HepG2 (cell line): Measurements from ENCODE around the gene SLC22A23. TPM values are rescaled to one million over a fixed set of nuclear protein-coding genes. Genes with fewer than 3 reads are reported as not detected.

Experiments
- FOSL2 ChIP-seq: sonication (generic); formaldehyde crosslinking; IDR thresholded peaks from 2 replicates; pipeline ENCODE4 v1.4.0; 2020; ENCODE audit warnings: missing genetic modification reagents
- GABPA ChIP-seq, 2 experiments: IDR thresholded peaks; 2 replicates each; pipeline ENCODE4 v1.6.1; 2011 to 2016; ENCODE audit warnings: low read depth in 2 of 2, low read length in 1 of 2, missing biosample characterization in 1 of 2, missing genetic modification characterization in 1 of 2
- MATR3 ChIP-seq: sonication (generic); formaldehyde crosslinking; IDR thresholded peaks from 2 replicates; pipeline ENCODE4 v1.4.0; 2020; ENCODE audit warnings: missing genetic modification reagents
- POGZ ChIP-seq: sonication (generic); formaldehyde crosslinking; IDR thresholded peaks from 2 replicates; pipeline ENCODE4 v1.4.0; 2020; ENCODE audit warnings: mild to moderate bottlenecking, missing genetic modification reagents
- RARA ChIP-seq: IDR thresholded peaks from 2 replicates; pipeline ENCODE4 v1.6.1; 2016; ENCODE audit warnings: missing genetic modification reagents, missing compliant biosample characterization
- SAP130 ChIP-seq: IDR thresholded peaks from 2 replicates; pipeline ENCODE4 v1.6.1; 2016; ENCODE audit warnings: low read depth
- THAP11 ChIP-seq: IDR thresholded peaks from 2 replicates; pipeline ENCODE4 v1.6.1; 2016; ENCODE audit warnings: missing biosample characterization, missing genetic modification reagents
- ZBTB3 ChIP-seq: sonication (generic); formaldehyde crosslinking; IDR thresholded peaks from 2 replicates; pipeline ENCODE4 v1.4.0; 2020; ENCODE audit warnings: low read depth, mild to moderate bottlenecking, moderate library complexity, missing genetic modification reagents, borderline replicate concordance
- ZBTB38 ChIP-seq: sonication (generic); formaldehyde crosslinking; IDR thresholded peaks from 2 replicates; pipeline ENCODE4 v1.5.1; 2020; ENCODE audit warnings: mild to moderate bottlenecking, missing genetic modification reagents
- ZFP36L1 ChIP-seq: sonication (generic); formaldehyde crosslinking; IDR thresholded peaks from 2 replicates; pipeline ENCODE4 v1.8.0; 2022; ENCODE audit warnings: mild to moderate bottlenecking, missing genetic modification reagents, moderate library complexity
- ZNF205 ChIP-seq: IDR thresholded peaks from 2 replicates; pipeline ENCODE4 v1.6.1; 2018; ENCODE audit warnings: missing biosample characterization, missing genetic modification reagents
- polyA plus RNA-seq, 8 experiments: library from polyadenylated mRNA; depleted of rRNA in 3 of 8; stranded (reverse) in 7 of 8; unstranded in 1 of 8; fragments of >200 nt; fragmentation: Illumina TruSeq in 4 of 8; extraction: Trizol in 4 of 8; gene quantifications; 2 replicates each; pipeline versions ENCODE4 v1.2.1 to v1.2.3, GENCODE V29; 2011 to 2016; ENCODE audit warnings: low read depth in 4 of 8, missing spikeins in 1 of 8, mixed read lengths in 1 of 8; ENCODE audit not compliant: insufficient read depth in 1 of 8
- total RNA-seq, 5 experiments: library from RNA; depleted of rRNA; stranded (reverse); fragments of >200 nt; fragmentation: Illumina TruSeq; extraction: Trizol; gene quantifications; 2 replicates each; pipeline ENCODE4 v1.2.3, GENCODE V29; 2016; ENCODE audit warnings: low read depth in 1 of 5
- TF ChIP-seq, protein P1 (sequence below): IDR thresholded peaks from 2 replicates; pipeline ENCODE4 v1.6.1; 2018; ENCODE audit warnings: missing genetic modification reagents
- TF ChIP-seq, protein P2 (sequence below): sonication (generic); formaldehyde crosslinking; conservative IDR thresholded peaks from 2 replicates; pipeline ENCODE4 v1.4.0; 2020; ENCODE audit warnings: mild to moderate bottlenecking, missing genetic modification reagents, moderate library complexity
- TF ChIP-seq, protein P3 (sequence below): sonication (generic); formaldehyde crosslinking; IDR thresholded peaks from 2 replicates; pipeline ENCODE4 v1.8.1; 2022; ENCODE audit warnings: low read depth, mild to moderate bottlenecking, missing genetic modification reagents
- TF ChIP-seq, protein P4 (sequence below): sonication (generic); formaldehyde crosslinking; IDR thresholded peaks from 2 replicates; pipeline ENCODE4 v1.5.1; 2020; ENCODE audit warnings: mild to moderate bottlenecking, missing genetic modification reagents, borderline replicate concordance

Gene SLC22A23
- total and polyA plus RNA-seq, 2 of the 13 experiments (the other 11 are each of a cell fraction or from before 2014, with no cell fraction given), result 11.8 to 17.5 TPM

DNA sequence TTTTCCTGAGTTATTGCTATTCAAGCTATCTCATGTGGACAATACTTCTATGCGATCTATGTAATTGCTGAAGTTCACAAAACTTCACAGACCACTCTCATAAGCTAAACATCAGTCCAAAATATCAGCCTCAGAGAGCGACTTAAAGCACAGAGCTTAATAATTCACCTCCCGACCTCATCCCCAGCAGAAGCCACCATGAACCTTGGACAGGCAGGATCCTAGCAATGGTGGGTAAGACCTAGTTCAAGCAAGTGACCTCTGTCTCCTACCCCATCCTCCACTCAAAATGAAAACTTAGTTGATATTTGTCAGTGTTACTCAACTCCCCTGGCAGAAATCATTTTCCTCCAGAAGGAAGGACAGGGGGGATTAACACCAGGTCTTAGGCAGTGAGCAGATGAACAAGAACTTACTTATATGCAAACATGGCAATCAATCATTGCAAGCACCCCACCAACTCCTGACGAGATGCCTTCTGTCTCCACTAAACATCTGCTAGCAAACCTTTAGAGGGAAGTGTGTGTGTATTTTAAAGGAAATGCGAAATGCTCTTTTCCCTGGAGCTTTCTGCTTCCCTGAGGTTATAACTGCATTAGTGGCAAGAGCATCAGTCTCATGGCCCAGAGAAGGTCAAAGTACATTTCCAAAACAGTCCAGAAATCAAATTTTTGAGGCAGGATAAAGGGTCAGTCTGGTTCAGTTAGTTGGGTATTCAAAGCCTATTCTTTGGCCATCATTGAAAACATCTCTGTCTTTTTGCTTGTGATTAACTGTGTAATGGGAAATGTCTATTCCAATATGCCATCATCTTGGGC lies 90.0 kb downstream of the SLC22A23 start (continued):
- TF ChIP-seq FOSL2 (peak; percentile 57; the same call in 1 of the 2 replicates), THAP11 (CRISPR knock-in tag) (peak; percentile 64), RARA (CRISPR knock-in tag) (peak; percentile 91), GABPA (IDR thresholded peaks at IDR 0.05; ENCODE audit: low read depth, low read length) (no peak), GABPA (CRISPR knock-in tag; IDR thresholded peaks at IDR 0.05; ENCODE audit: low read depth) (no peak), ZNF205 (CRISPR knock-in tag) (0 out of 2 replicates have a peak, but pooled peaks have one; percentile 76), ZBTB3 (CRISPR knock-in tag) (peak; percentile 47; the same call in 1 of the 2 replicates), SAP130 (CRISPR knock-in tag) (peak; percentile 72), MATR3 (no peak), ZBTB38 (CRISPR knock-in tag) (no peak), ZFP36L1 (peak; percentile 54; the same call in 1 of the 2 replicates), POGZ (no peak; the same call in 1 of the 2 replicates)
- TF ChIP-seq, protein P1, sequence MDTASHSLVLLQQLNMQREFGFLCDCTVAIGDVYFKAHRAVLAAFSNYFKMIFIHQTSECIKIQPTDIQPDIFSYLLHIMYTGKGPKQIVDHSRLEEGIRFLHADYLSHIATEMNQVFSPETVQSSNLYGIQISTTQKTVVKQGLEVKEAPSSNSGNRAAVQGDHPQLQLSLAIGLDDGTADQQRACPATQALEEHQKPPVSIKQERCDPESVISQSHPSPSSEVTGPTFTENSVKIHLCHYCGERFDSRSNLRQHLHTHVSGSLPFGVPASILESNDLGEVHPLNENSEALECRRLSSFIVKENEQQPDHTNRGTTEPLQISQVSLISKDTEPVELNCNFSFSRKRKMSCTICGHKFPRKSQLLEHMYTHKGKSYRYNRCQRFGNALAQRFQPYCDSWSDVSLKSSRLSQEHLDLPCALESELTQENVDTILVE (CRISPR knock-in tag), result no peak; the same call in 1 of the 2 replicates
- TF ChIP-seq, protein P2, sequence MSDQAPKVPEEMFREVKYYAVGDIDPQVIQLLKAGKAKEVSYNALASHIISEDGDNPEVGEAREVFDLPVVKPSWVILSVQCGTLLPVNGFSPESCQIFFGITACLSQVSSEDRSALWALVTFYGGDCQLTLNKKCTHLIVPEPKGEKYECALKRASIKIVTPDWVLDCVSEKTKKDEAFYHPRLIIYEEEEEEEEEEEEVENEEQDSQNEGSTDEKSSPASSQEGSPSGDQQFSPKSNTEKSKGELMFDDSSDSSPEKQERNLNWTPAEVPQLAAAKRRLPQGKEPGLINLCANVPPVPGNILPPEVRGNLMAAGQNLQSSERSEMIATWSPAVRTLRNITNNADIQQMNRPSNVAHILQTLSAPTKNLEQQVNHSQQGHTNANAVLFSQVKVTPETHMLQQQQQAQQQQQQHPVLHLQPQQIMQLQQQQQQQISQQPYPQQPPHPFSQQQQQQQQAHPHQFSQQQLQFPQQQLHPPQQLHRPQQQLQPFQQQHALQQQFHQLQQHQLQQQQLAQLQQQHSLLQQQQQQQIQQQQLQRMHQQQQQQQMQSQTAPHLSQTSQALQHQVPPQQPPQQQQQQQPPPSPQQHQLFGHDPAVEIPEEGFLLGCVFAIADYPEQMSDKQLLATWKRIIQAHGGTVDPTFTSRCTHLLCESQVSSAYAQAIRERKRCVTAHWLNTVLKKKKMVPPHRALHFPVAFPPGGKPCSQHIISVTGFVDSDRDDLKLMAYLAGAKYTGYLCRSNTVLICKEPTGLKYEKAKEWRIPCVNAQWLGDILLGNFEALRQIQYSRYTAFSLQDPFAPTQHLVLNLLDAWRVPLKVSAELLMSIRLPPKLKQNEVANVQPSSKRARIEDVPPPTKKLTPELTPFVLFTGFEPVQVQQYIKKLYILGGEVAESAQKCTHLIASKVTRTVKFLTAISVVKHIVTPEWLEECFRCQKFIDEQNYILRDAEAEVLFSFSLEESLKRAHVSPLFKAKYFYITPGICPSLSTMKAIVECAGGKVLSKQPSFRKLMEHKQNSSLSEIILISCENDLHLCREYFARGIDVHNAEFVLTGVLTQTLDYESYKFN (CRISPR knock-in tag), result peak; percentile 95
- TF ChIP-seq, protein P3, sequence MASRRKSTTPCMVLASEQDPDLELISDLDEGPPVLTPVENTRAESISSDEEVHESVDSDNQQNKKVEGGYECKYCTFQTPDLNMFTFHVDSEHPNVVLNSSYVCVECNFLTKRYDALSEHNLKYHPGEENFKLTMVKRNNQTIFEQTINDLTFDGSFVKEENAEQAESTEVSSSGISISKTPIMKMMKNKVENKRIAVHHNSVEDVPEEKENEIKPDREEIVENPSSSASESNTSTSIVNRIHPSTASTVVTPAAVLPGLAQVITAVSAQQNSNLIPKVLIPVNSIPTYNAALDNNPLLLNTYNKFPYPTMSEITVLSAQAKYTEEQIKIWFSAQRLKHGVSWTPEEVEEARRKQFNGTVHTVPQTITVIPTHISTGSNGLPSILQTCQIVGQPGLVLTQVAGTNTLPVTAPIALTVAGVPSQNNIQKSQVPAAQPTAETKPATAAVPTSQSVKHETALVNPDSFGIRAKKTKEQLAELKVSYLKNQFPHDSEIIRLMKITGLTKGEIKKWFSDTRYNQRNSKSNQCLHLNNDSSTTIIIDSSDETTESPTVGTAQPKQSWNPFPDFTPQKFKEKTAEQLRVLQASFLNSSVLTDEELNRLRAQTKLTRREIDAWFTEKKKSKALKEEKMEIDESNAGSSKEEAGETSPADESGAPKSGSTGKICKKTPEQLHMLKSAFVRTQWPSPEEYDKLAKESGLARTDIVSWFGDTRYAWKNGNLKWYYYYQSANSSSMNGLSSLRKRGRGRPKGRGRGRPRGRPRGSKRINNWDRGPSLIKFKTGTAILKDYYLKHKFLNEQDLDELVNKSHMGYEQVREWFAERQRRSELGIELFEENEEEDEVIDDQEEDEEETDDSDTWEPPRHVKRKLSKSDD (CRISPR knock-in tag), result peak; percentile 69
- TF ChIP-seq, protein P4, sequence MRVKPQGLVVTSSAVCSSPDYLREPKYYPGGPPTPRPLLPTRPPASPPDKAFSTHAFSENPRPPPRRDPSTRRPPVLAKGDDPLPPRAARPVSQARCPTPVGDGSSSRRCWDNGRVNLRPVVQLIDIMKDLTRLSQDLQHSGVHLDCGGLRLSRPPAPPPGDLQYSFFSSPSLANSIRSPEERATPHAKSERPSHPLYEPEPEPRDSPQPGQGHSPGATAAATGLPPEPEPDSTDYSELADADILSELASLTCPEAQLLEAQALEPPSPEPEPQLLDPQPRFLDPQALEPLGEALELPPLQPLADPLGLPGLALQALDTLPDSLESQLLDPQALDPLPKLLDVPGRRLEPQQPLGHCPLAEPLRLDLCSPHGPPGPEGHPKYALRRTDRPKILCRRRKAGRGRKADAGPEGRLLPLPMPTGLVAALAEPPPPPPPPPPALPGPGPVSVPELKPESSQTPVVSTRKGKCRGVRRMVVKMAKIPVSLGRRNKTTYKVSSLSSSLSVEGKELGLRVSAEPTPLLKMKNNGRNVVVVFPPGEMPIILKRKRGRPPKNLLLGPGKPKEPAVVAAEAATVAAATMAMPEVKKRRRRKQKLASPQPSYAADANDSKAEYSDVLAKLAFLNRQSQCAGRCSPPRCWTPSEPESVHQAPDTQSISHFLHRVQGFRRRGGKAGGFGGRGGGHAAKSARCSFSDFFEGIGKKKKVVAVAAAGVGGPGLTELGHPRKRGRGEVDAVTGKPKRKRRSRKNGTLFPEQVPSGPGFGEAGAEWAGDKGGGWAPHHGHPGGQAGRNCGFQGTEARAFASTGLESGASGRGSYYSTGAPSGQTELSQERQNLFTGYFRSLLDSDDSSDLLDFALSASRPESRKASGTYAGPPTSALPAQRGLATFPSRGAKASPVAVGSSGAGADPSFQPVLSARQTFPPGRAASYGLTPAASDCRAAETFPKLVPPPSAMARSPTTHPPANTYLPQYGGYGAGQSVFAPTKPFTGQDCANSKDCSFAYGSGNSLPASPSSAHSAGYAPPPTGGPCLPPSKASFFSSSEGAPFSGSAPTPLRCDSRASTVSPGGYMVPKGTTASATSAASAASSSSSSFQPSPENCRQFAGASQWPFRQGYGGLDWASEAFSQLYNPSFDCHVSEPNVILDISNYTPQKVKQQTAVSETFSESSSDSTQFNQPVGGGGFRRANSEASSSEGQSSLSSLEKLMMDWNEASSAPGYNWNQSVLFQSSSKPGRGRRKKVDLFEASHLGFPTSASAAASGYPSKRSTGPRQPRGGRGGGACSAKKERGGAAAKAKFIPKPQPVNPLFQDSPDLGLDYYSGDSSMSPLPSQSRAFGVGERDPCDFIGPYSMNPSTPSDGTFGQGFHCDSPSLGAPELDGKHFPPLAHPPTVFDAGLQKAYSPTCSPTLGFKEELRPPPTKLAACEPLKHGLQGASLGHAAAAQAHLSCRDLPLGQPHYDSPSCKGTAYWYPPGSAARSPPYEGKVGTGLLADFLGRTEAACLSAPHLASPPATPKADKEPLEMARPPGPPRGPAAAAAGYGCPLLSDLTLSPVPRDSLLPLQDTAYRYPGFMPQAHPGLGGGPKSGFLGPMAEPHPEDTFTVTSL (CRISPR knock-in tag), result peak; percentile 83
